ENCODE data around the gene EIF4EBP3. TPM values are rescaled to one million over a fixed set of nuclear protein-coding genes. Genes with fewer than 3 reads are reported as not detected.

EIF4EBP3 gene
- 10 to 100 TPM in 1 of 2 experiments, 1 to 10 TPM in 1; 8.0 to 11.6 TPM for total RNA-seq

- peak; percentile 89 for DNase-seq
- H3K36me3 Mint-ChIP-seq (ENCODE audit: low read depth): peaks cover 55% of the 10 kb centered on the region
Observed at GRCh38 chr5:140547508-140548299, at the start of gene EIF4EBP3. Gene EIF4EBP3, plus strand, starts transcription at chr5:140547662. Its CDS starts 76 bp downstream, at chr5:140547738.

GRCh38 chr5:140497897-140498296, 49.6 kb upstream of the EIF4EBP3 start:
- H3K27ac Mint-ChIP-seq: no peak overlapping the region
- no peak for DNase-seq
- H3K4me1 Mint-ChIP-seq: peaks cover 2% of the 10 kb centered on the region
- no peak overlapping the region for H3K4me3 Mint-ChIP-seq
- H3K9me3 Mint-ChIP-seq: no peaks in the 10 kb centered on the region
- H3K36me3 Mint-ChIP-seq (ENCODE audit: low read depth): peaks cover 29% of the 10 kb centered on the region
- ChIA-PET POLR2A (no interaction called here), CTCF (no interaction called here)
- H3K27me3 Mint-ChIP-seq: no peaks in the 10 kb centered on the region

More at GRCh38 chr5:140547508-140548299, at the start of gene EIF4EBP3:
- H3K9me3 Mint-ChIP-seq: no peaks in the 10 kb centered on the region
- POLR2A ChIA-PET: interaction anchor here (0.7 to 5.8 kb wide), 17 partner anchors 9 to 307 kb away, joined by 3 to 101 read pairs (median 7); partner anchors contain the start of genes ANKHD1, APBB3, HARS1 and HARS2
- H3K27ac Mint-ChIP-seq: peak within 1 kb of the TSS; percentile 83
- H3K27me3 Mint-ChIP-seq: no peaks in the 10 kb centered on the region
- CTCF ChIA-PET: interaction anchor here (0.6 to 3.3 kb wide), 25 partner anchors 8 to 185 kb away, joined by 3 to 18 read pairs (median 5); partner anchors contain the start of genes APBB3, CD14, IK and NDUFA2
- H3K4me1 Mint-ChIP-seq: peaks cover 56% of the 10 kb centered on the region
- H3K4me3 Mint-ChIP-seq: peak within 1 kb of the TSS; percentile 66

- no peak for DNase-seq
- no peaks in the 10 kb centered on the region for H3K27me3 Mint-ChIP-seq
- no peak overlapping the region for H3K27ac Mint-ChIP-seq
- H3K4me3 Mint-ChIP-seq: no peak overlapping the region
- CTCF ChIA-PET: interaction anchor here (1.2 kb wide), 1 partner anchor 126 kb away, joined by 3 read pairs; no protein-coding TSS in a partner anchor
- H3K4me1 Mint-ChIP-seq: peaks cover 2% of the 10 kb centered on the region
- H3K36me3 Mint-ChIP-seq (ENCODE audit: low read depth): peaks cover 24% of the 10 kb centered on the region
- H3K9me3 Mint-ChIP-seq: no peaks in the 10 kb centered on the region
- POLR2A ChIA-PET: no interaction called here
Observed at GRCh38 chr5:140498591-140498990, 48.9 kb upstream of the EIF4EBP3 start.

- H3K4me3 Mint-ChIP-seq: no peak overlapping the region
- H3K9me3 Mint-ChIP-seq: no peaks in the 10 kb centered on the region
- POLR2A ChIA-PET: no interaction called here
- H3K27ac Mint-ChIP-seq: no peak overlapping the region
- DNase-seq: no peak
- peaks cover 26% of the 10 kb centered on the region for H3K36me3 Mint-ChIP-seq (ENCODE audit: low read depth)
- no peaks in the 10 kb centered on the region for H3K27me3 Mint-ChIP-seq
- CTCF ChIA-PET: no interaction called here
- H3K4me1 Mint-ChIP-seq: peaks cover 2% of the 10 kb centered on the region
Observed at GRCh38 chr5:140502834-140503233, 44.6 kb upstream of the EIF4EBP3 start.

- H3K27ac Mint-ChIP-seq: no peak overlapping the region
- no peaks in the 10 kb centered on the region for H3K27me3 Mint-ChIP-seq
- H3K36me3 Mint-ChIP-seq (ENCODE audit: low read depth): peaks cover 72% of the 10 kb centered on the region
- no peaks in the 10 kb centered on the region for H3K9me3 Mint-ChIP-seq
- no peak for DNase-seq
- CTCF ChIA-PET: no interaction called here
- H3K4me3 Mint-ChIP-seq: no peak overlapping the region
- POLR2A ChIA-PET: no interaction called here
- H3K4me1 Mint-ChIP-seq: no peaks in the 10 kb centered on the region
Observed at GRCh38 chr5:140509898-140510297, 37.6 kb upstream of the EIF4EBP3 start.

GRCh38 chr5:140513124-140513523, 34.3 kb upstream of the EIF4EBP3 start:
- CTCF ChIA-PET: interaction anchor here (0.7 kb wide), 1 partner anchor 346 kb away, joined by 4 read pairs; no protein-coding TSS in a partner anchor
- DNase-seq: no peak
- no peaks in the 10 kb centered on the region for H3K4me1 Mint-ChIP-seq
- H3K36me3 Mint-ChIP-seq (ENCODE audit: low read depth): peaks cover 65% of the 10 kb centered on the region
- POLR2A ChIA-PET: no interaction called here
- H3K27me3 Mint-ChIP-seq: no peaks in the 10 kb centered on the region
- no peak overlapping the region for H3K27ac Mint-ChIP-seq
- no peak overlapping the region for H3K4me3 Mint-ChIP-seq
- no peaks in the 10 kb centered on the region for H3K9me3 Mint-ChIP-seq

GRCh38 chr5:140524003-140524402, 23.5 kb upstream of the EIF4EBP3 start:
- no peak for DNase-seq
- no peaks in the 10 kb centered on the region for H3K4me1 Mint-ChIP-seq
- ChIA-PET POLR2A (no interaction called here), CTCF (no interaction called here)
- peaks cover 4% of the 10 kb centered on the region for H3K9me3 Mint-ChIP-seq
- no peak overlapping the region for H3K4me3 Mint-ChIP-seq
- no peaks in the 10 kb centered on the region for H3K27me3 Mint-ChIP-seq
- H3K36me3 Mint-ChIP-seq (ENCODE audit: low read depth): peaks cover 43% of the 10 kb centered on the region
- H3K27ac Mint-ChIP-seq: no peak overlapping the region

GRCh38 chr5:140540227-140540626, 7.2 kb upstream of the EIF4EBP3 start:
- H3K4me1 Mint-ChIP-seq: peaks cover 1% of the 10 kb centered on the region
- CTCF ChIA-PET: interaction anchor here (1.0 to 1.1 kb wide), 2 partner anchors 177 to 189 kb away, joined by 4 to 5 read pairs; no protein-coding TSS in a partner anchor
- no peaks in the 10 kb centered on the region for H3K9me3 Mint-ChIP-seq
- no peaks in the 10 kb centered on the region for H3K27me3 Mint-ChIP-seq
- no peak for DNase-seq
- peaks cover 62% of the 10 kb centered on the region for H3K36me3 Mint-ChIP-seq (ENCODE audit: low read depth)
- H3K27ac Mint-ChIP-seq: no peak overlapping the region
- H3K4me3 Mint-ChIP-seq: no peak overlapping the region
- POLR2A ChIA-PET: interaction anchor here (0.5 kb wide), 1 partner anchor 14 kb away, joined by 4 read pairs; no protein-coding TSS in a partner anchor

- peaks cover 50% of the 10 kb centered on the region for H3K36me3 Mint-ChIP-seq (ENCODE audit: low read depth)
Observed at GRCh38 chr5:140542972-140543371, 4.5 kb upstream of the EIF4EBP3 start.

GRCh38 chr5:140544986-140545385, 2.5 kb upstream of the EIF4EBP3 start:
- Mint-ChIP-seq H3K9me3 (no peaks in the 10 kb centered on the region), H3K4me3 (no peak overlapping the region), H3K27ac (no peak overlapping the region), H3K4me1 (peaks cover 35% of the 10 kb centered on the region), H3K36me3 (ENCODE audit: low read depth) (peaks cover 50% of the 10 kb centered on the region), H3K27me3 (no peaks in the 10 kb centered on the region)
- CTCF ChIA-PET: interaction anchor here (1.0 kb wide), 1 partner anchor 199 kb away, joined by 3 read pairs; the partner anchor contains the start of gene HBEGF
- POLR2A ChIA-PET: no interaction called here
- no peak for DNase-seq

More at GRCh38 chr5:140542972-140543371, 4.5 kb upstream of the EIF4EBP3 start:
- no peak overlapping the region for H3K27ac Mint-ChIP-seq
- H3K4me1 Mint-ChIP-seq: peaks cover 15% of the 10 kb centered on the region
- H3K4me3 Mint-ChIP-seq: no peak overlapping the region
- ChIA-PET POLR2A (no interaction called here), CTCF (no interaction called here)
- no peak for DNase-seq
- H3K27me3 Mint-ChIP-seq: no peaks in the 10 kb centered on the region
- no peaks in the 10 kb centered on the region for H3K9me3 Mint-ChIP-seq

- no peaks in the 10 kb centered on the region for H3K27me3 Mint-ChIP-seq
- H3K9me3 Mint-ChIP-seq: no peaks in the 10 kb centered on the region
- H3K27ac Mint-ChIP-seq: no peak overlapping the region
- no peak for DNase-seq
- CTCF ChIA-PET: interaction anchor here (3.3 kb wide), 1 partner anchor 90 kb away, joined by 17 read pairs; no protein-coding TSS in a partner anchor
- no peak overlapping the region for H3K4me3 Mint-ChIP-seq
- POLR2A ChIA-PET: interaction anchor here (3.2 to 3.5 kb wide), 3 partner anchors 24 to 145 kb away, joined by 14 to 29 read pairs (median 27); partner anchors contain the start of genes ANKHD1, HARS1 and HARS2
- H3K4me1 Mint-ChIP-seq: peaks cover 41% of the 10 kb centered on the region
- peaks cover 49% of the 10 kb centered on the region for H3K36me3 Mint-ChIP-seq (ENCODE audit: low read depth)
Observed at GRCh38 chr5:140545606-140546005, 1.9 kb upstream of the EIF4EBP3 start.

- H3K4me1 Mint-ChIP-seq: peaks cover 52% of the 10 kb centered on the region
- H3K4me3 Mint-ChIP-seq: no peak overlapping the region
- H3K9me3 Mint-ChIP-seq: no peaks in the 10 kb centered on the region
- H3K27me3 Mint-ChIP-seq: no peaks in the 10 kb centered on the region
- POLR2A ChIA-PET: interaction anchor here (0.7 to 5.8 kb wide), 17 partner anchors 9 to 307 kb away, joined by 3 to 101 read pairs (median 7); partner anchors contain the start of genes ANKHD1, APBB3, HARS1 and HARS2
- peak overlapping the region; percentile 83 for H3K27ac Mint-ChIP-seq
- DNase-seq: no peak
- H3K36me3 Mint-ChIP-seq (ENCODE audit: low read depth): peaks cover 54% of the 10 kb centered on the region
- CTCF ChIA-PET: interaction anchor here (0.6 to 3.3 kb wide), 23 partner anchors 9 to 184 kb away, joined by 3 to 18 read pairs (median 5); partner anchors contain the start of genes APBB3, CD14, IK and NDUFA2
Observed at GRCh38 chr5:140546851-140547507, 483 bp upstream of the EIF4EBP3 start.
